NCI-H1048 (cell line): ENCODE measurements around the gene NOD2.

Experiments used
- DNase-seq: peaks from one replicate; lab custom pipeline; 2025; lab: John Stamatoyannopoulos, UW

The NOD2 gene

DNA sequence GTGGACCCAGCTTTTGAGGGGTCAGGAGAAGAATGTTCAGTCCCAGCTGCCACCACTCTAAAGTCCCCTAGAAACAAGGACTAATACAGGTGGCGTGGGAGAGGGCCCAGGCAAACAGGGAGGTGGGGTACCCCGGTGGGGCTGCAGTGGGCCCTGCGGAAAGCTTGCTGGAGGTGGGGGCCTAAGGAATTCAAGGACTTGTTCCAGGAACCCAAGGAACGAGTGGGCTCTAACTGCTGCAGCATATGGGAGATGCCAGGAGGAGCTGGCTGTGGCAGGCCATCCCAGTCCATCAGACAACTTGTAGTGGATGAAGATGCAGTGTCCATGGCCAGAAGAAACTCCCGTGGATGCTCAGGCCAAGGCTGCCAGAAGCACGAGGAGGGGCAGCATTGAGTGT is 22.9 kb upstream of the NOD2 start:
- no peak for DNase-seq

DNA sequence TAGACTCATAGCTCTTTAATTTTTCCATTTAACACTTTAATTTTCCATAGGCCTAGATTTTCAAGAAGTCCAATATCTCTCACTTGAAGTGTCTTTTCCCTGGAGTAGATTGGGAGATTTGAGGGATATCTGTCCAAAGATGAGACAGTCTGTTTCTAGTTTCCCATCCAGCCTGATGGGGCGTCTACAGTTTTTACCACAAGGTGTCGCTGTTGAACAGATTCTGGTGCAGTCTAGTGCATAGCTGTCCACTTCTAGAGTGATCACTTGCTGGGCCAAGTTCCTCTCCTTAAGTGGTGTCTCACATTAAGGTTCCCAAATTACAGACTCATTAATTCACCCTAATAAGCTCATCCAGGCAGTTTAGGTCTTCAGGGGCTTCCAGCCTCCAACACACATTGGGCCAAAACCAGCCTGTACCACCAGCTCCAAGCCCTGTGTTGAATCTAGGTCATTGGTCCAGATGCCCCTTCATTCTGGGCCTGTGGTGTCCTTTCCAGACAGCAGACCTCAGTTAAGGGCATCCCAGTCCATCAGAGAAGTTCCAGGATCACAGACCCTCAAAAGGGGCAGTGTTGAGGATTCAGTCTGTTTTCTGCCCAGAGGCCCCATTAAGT is 21.7 kb upstream of the NOD2 start:
- DNase-seq = no peak

DNA sequence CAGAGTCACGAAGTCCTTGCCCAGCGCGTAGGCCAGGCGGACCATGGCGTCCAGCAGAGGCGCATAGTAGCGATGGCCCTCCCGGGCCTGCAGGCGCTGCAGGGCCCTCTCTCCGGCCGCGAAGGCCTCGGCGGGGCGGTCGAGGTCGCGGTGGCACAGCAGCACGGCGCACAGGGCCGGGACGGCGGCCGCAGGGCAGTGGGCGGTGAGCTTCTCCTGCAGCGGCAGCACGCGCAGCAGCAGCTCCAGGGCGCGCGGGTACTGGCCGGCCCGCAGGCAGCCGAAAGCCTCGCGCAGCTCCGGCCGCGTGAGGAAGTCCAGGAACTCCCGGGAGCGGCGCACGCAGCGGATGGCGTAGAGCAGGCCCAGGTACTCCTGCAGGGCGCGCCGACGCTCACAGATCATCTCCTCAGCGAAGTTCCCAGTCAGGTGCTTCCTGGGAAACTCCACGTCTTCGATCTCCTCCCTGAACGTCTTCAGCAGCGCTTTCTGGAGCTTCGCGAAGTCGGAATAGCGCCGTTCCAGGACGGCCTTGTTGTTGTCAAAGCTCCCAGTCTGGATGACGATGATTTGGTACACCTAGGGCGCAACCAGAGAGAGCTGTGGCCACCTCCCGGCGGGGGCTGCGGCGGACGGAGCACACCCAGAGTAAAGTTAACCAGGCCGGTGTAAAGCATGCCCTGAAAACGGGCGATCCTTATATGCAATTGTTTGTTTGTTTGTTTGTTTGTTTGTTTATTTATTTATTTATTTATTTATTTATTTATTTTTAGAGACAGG is 19.7 kb upstream of the NOD2 start:
- no peak for DNase-seq

GRCh38 chr16:50674831-50675230 is 18.6 kb upstream of the NOD2 start:
- DNase-seq = no peak

- no peak for DNase-seq
Measured at GRCh38 chr16:50675686-50676610, 17.5 kb upstream of the NOD2 start.

GRCh38 chr16:50676684-50677225 is 16.7 kb upstream of the NOD2 start:
- no peak for DNase-seq

- DNase-seq = no peak
Measured at GRCh38 chr16:50677351-50677750, 16.1 kb upstream of the NOD2 start.

DNA sequence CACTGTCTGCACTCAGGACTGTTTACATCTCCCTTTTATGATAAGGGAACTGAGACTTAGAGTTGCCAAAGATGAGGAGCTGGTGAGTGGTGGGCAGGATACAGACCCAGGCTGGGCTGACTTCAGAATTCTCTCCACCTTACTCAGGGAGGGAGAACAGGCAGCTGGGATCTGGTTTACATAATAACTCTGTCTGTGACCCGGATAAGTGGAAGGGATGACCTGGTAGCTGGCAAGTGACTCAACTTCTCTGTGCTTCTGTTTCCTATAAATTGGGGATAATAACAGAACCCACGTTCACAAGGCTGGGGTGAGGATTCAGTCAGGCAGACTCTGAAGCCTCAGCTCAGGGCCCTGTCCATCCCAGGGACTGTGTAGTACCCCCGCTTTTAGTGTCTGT is 14.9 kb upstream of the NOD2 start:
- DNase-seq = no peak

GRCh38 chr16:50679266-50679665 is 14.1 kb upstream of the NOD2 start:
- DNase-seq = no peak

- DNase-seq = no peak
Measured at GRCh38 chr16:50679676-50680555, 13.5 kb upstream of the NOD2 start.

DNA sequence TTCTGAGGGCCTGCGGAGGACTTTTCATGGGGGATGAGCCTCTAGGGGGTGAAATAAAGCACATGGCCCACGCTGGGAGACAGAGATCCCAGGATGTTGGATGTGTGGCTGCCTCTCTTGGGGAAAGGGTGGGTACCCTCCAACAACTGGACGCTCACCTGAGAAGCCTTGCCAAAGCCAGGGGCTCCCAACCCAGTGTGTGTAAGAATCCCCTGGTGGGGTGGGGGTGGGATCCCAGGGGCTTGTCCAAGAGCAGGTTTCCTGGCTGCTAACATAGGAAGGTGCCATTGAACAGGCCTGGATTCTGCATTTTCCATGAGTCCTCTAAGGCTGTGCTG is 12.9 kb upstream of the NOD2 start:
- no peak for DNase-seq

- DNase-seq = no peak
Measured at GRCh38 chr16:50681021-50681885, 12.2 kb upstream of the NOD2 start, which contains the start of gene SNX20. TSS of gene SNX20 (minus strand) at chr16:50681312. CDS start at chr16:50677526, 3,786 bp downstream.

DNA sequence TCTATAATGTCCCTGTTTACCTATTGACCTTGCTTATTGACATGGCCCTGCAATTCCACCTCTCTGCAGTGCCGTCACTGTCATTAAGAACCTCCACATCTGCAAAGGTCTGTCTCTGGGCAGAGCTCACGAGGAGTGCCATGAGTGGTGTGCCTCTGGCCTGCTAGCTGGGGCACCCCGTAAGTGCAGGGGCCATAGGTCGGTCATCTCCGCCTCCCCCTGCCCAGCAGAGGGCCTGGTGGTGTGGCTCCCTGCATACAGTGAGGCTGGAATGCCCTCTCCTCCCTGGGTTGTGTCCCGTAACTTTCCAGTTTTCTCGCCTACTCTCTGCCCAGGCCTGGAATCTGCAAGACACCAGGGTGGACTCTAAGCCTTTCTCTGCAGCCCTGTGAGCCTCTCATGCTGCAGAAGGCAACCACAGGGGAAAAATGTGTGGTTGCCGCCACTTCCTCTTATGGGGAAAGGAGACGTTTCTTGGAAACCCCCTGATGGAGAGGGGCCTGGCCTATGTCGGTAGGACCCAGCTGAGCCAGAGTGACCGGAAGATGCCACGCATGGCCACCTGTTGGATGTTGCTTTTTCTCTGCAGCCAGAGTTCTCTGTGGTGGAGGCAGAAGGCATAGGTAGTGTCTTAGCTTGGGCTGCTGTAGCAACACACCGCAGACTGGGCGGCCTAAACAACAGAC is 9.6 kb upstream of the NOD2 start:
- no peak for DNase-seq

DNA sequence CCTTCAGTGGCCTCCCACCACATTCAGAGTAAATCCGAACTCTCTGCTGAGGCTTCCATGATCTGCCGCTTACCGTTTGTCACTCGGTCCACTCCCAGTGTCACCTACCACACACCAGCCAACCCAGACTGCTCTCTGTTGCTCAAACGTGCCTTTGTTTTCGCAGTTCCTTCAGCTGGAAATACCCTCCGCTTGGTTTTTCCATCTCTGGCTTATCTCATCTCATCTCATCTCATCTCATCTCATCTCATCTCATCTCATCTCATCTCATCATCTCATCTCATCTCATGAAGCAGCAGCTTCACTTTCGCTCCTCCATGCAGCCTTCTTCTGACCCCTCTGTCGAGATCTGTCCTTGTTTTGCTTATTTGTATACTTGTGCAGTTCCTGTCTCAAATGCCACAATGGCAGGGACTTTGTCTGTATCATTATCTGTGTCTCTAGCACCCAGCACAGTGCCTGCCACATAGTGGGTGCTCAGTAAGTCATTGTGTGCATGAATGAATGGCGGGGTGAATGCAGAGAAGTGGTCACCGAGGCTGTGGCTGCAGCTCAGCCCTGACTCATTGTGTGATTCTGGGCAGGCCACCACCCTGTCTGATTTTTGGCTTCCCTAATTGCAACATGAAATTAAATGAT is 8.5 kb upstream of the NOD2 start:
- DNase-seq = no peak

DNA sequence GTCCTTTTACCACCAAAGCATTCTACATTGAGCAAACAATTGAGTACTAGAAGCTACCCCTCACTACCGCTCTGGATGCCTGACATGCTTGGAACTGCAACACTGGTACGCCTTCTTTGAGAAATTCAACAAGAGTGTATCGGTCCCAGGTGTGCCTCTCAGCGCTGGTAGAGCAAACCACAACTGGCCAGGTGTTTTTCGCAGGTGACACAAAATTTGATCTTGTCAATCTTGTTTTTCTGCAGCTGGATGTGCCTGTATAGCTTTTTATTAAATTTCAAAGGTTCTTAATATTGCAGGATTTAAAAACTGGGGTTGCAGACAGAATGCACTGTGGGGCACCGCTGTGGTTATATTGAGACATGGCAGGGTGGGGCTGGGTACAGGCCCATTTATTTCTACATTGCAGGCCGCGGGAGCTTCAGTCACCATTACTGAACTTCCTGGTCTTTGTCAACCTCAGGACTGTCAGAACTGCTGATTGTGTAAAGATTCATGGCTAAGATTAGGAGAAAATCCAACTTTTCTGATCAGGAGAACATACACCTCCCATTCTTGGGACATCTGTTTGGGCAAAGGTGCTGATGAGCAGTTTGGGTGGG is 7.8 kb upstream of the NOD2 start:
- DNase-seq = no peak

DNA sequence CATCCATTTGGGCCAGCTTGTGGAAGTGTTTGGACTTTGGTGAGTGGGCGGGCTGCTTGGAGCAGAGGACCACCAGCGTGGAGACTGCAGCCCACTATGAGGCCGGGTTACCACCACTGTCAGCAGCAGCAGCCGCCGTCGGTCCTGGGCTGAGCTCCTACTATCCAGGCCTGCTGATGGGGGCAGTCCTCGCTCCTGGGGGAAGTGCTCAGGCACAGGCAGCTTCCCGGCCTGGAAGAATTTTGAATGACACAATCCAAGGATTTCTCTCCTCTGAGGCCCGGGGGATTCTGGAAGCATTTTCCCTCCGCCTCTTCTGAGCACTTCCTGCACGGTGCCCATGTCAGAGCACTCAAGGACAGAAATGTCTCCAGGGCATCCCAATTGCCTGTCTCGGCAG is 5.3 kb upstream of the NOD2 start:
- DNase-seq = no peak

DNA sequence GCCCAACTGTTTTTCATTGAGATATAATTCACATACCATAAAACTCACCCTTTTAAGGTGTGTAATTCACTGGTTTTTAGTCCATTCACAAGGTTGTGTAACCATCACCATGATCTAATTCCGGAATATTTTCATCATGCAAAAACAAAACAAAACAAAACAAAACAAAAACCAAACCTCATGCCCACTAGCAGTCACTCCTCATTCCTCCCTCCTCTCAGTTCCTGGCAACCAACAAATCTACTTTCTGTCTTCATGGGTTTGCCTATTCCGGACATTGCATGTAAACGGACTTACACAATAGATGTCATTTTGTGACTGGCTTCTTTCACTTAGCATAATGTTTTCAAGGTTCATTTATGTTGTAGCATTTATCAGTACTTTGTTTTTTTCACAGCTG is 4.5 kb upstream of the NOD2 start:
- no peak for DNase-seq

GRCh38 chr16:50690177-50690576 is 3.2 kb upstream of the NOD2 start:
- no peak for DNase-seq

GRCh38 chr16:50692644-50692998 is 785 bp upstream of the NOD2 start:
- DNase-seq = no peak
